ENCODE results near the gene SLC30A7.

GRCh38 chr1:100924991-100925390 is 29.1 kb downstream of the SLC30A7 start:
- TF ChIP-seq, protein P1, sequence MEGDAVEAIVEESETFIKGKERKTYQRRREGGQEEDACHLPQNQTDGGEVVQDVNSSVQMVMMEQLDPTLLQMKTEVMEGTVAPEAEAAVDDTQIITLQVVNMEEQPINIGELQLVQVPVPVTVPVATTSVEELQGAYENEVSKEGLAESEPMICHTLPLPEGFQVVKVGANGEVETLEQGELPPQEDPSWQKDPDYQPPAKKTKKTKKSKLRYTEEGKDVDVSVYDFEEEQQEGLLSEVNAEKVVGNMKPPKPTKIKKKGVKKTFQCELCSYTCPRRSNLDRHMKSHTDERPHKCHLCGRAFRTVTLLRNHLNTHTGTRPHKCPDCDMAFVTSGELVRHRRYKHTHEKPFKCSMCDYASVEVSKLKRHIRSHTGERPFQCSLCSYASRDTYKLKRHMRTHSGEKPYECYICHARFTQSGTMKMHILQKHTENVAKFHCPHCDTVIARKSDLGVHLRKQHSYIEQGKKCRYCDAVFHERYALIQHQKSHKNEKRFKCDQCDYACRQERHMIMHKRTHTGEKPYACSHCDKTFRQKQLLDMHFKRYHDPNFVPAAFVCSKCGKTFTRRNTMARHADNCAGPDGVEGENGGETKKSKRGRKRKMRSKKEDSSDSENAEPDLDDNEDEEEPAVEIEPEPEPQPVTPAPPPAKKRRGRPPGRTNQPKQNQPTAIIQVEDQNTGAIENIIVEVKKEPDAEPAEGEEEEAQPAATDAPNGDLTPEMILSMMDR (IDR thresholded peaks at IDR 0.05): no peak
- TF ChIP-seq POLR2A (IDR thresholded peaks at IDR 0.05): no peak

Data from lower leg skin (tissue), 3 donors.